Naive thymus-derived CD8-positive, alpha-beta T cell (primary cell): ENCODE measurements around the gene CHST8. TPM values are rescaled to one million over a fixed set of nuclear protein-coding genes. Genes with fewer than 3 reads are reported as not detected.

Experiments used
- ATAC-seq, 2 donors: fragments of 150-1000 bp; cut with Tn5 transposase in 1 of 2; sonication (Bioruptor Pico), chemical (Tn5 transposase) in 1 of 2; 1 replicate in 1 of 2; 2 replicates in 1 of 2; pipeline ENCODE4 v1.10.0; 2021; ENCODE audit warnings: mild to moderate bottlenecking in 2 of 2, moderate library complexity in 2 of 2
- POLR2A ChIA-PET: fragments of 350-600 bp; sonication (Branson Sonifier 250); formaldehyde crosslinking; loops from one replicate; lab custom pipeline; 2021; ENCODE audit warnings: antibody characterized with exemption; lab: Charles Lee
- DNase-seq, 10 donors: peaks; one replicate each; pipeline versions ENCODE4 v3.0.0 to v3.0.0-alpha.2; 2020 to 2022
- H3K27ac Mint-ChIP-seq, 10 donors: one replicate each; pipeline ENCODE4 v1.8.0; 2020 to 2022; ENCODE audit warnings: mild to moderate bottlenecking in 10 of 10, mixed read lengths in 10 of 10, moderate library complexity in 4 of 10, inconsistent platforms in 1 of 10
- H3K27me3 Mint-ChIP-seq, 5 donors: one replicate each; pipeline ENCODE4 v1.8.0; 2021 to 2022; ENCODE audit warnings: mixed read lengths in 5 of 5
- H3K36me3 Mint-ChIP-seq, 3 donors: one replicate each; pipeline ENCODE4 v1.8.0; 2020 to 2022; ENCODE audit warnings: mixed read lengths in 3 of 3, mild to moderate bottlenecking in 2 of 3, inconsistent platforms in 1 of 3
- H3K4me1 Mint-ChIP-seq, 4 donors: one replicate each; pipeline ENCODE4 v1.8.0; 2021 to 2022; ENCODE audit warnings: mixed read lengths in 4 of 4
- H3K4me3 Mint-ChIP-seq, 10 donors: one replicate each; pipeline ENCODE4 v1.8.0; 2020 to 2022; ENCODE audit warnings: mild to moderate bottlenecking in 10 of 10, mixed read lengths in 10 of 10, moderate library complexity in 6 of 10, inconsistent platforms in 1 of 10
- H3K9me3 Mint-ChIP-seq, 9 donors: one replicate each; pipeline ENCODE4 v1.8.0; 2020 to 2022; ENCODE audit warnings: mixed read lengths in 9 of 9, mild to moderate bottlenecking in 3 of 9, inconsistent platforms in 1 of 9, moderate library complexity in 1 of 9
- polyA plus RNA-seq, 3 donors: library from polyadenylated mRNA; unstranded; fragments of 300-500 nt; fragmentation: Illumina TruSeq; gene quantifications; one replicate each; pipeline ENCODE4 v1.2.3, GENCODE V29; 2021
- total RNA-seq, 8 experiments: library from RNA in 2 of 8; stranded (reverse) in 2 of 8; gene quantifications; one replicate each; pipeline ENCODE4 v1.2.3 and lab custom pipeline; 2021 to 2026

The CHST8 gene
- total and polyA plus RNA-seq, 5 experiments from 2014 or later = not detected

- H3K27ac Mint-ChIP-seq = no peak overlapping the region
- no peak for DNase-seq
- no peak for ATAC-seq
- peaks cover 0 to 2% (median 0%) of the 10 kb centered on the region in 4 donors for H3K4me1 Mint-ChIP-seq
- peaks cover under 1 to 44% (median 23%) of the 10 kb centered on the region in 5 donors for H3K27me3 Mint-ChIP-seq
- H3K36me3 Mint-ChIP-seq = no peaks in the 10 kb centered on the region
- no peaks in the 10 kb centered on the region for H3K9me3 Mint-ChIP-seq
- no peak overlapping the region for H3K4me3 Mint-ChIP-seq
- POLR2A ChIA-PET = no interaction called here
These were observed 129.1 kb downstream of the CHST8 start for GRCh38 chr19:33750587-33751435.

GRCh38 chr19:33751436-33751770 lies 129.7 kb downstream of the CHST8 start:
- Mint-ChIP-seq H3K4me1 (peaks cover 0 to 2% (median 0%) of the 10 kb centered on the region in 4 donors), H3K27ac (no peak overlapping the region), H3K27me3 (peaks cover 3 to 44% (median 24%) of the 10 kb centered on the region in 5 donors), H3K9me3 (no peaks in the 10 kb centered on the region), H3K4me3 (no peak overlapping the region), H3K36me3 (no peaks in the 10 kb centered on the region)
- no peak for DNase-seq
- POLR2A ChIA-PET = no interaction called here
- ATAC-seq = no peak

- H3K27me3 Mint-ChIP-seq = peaks cover 3 to 41% (median 22%) of the 10 kb centered on the region in 5 donors
- no peak overlapping the region for H3K4me3 Mint-ChIP-seq
- H3K36me3 Mint-ChIP-seq = no peaks in the 10 kb centered on the region
- no peak for ATAC-seq
- no peaks in the 10 kb centered on the region for H3K9me3 Mint-ChIP-seq
- POLR2A ChIA-PET = no interaction called here
- H3K4me1 Mint-ChIP-seq = peaks cover 0 to 2% (median 0%) of the 10 kb centered on the region in 4 donors
- no peak overlapping the region for H3K27ac Mint-ChIP-seq
- no peak for DNase-seq
These were observed 130.5 kb downstream of the CHST8 start for GRCh38 chr19:33752018-33752800.

- POLR2A ChIA-PET = no interaction called here
- H3K27ac Mint-ChIP-seq = no peak overlapping the region
- H3K36me3 Mint-ChIP-seq = no peaks in the 10 kb centered on the region
- ATAC-seq (no peak), DNase-seq (no peak)
- H3K4me3 Mint-ChIP-seq = no peak overlapping the region
- peaks cover 0 to 2% (median 0%) of the 10 kb centered on the region in 4 donors for H3K4me1 Mint-ChIP-seq
- H3K27me3 Mint-ChIP-seq = peaks cover 3 to 33% (median 19%) of the 10 kb centered on the region in 5 donors
- H3K9me3 Mint-ChIP-seq = no peaks in the 10 kb centered on the region
These were observed 131.2 kb downstream of the CHST8 start for GRCh38 chr19:33752945-33753344.

- Mint-ChIP-seq H3K4me1 (peaks cover 0 to 2% (median 0%) of the 10 kb centered on the region in 4 donors), H3K36me3 (no peaks in the 10 kb centered on the region), H3K4me3 (no peak overlapping the region), H3K27me3 (peaks cover 3 to 23% (median 13%) of the 10 kb centered on the region in 5 donors), H3K27ac (no peak overlapping the region), H3K9me3 (no peaks in the 10 kb centered on the region)
- POLR2A ChIA-PET = no interaction called here
- no peak for ATAC-seq
- no peak for DNase-seq
These were observed 132.6 kb downstream of the CHST8 start for GRCh38 chr19:33754361-33754760.

GRCh38 chr19:33755099-33756035 lies 133.6 kb downstream of the CHST8 start:
- no peak for ATAC-seq
- no peaks in the 10 kb centered on the region for H3K36me3 Mint-ChIP-seq
- H3K9me3 Mint-ChIP-seq = no peaks in the 10 kb centered on the region
- DNase-seq = no peak
- no peak overlapping the region for H3K27ac Mint-ChIP-seq
- peaks cover 5 to 33% (median 14%) of the 10 kb centered on the region in 5 donors for H3K27me3 Mint-ChIP-seq
- no peak overlapping the region for H3K4me3 Mint-ChIP-seq
- peaks cover 0 to 2% (median 0%) of the 10 kb centered on the region in 4 donors for H3K4me1 Mint-ChIP-seq
- POLR2A ChIA-PET = no interaction called here

GRCh38 chr19:33756177-33756576 lies 134.4 kb downstream of the CHST8 start:
- Mint-ChIP-seq H3K4me1 (peaks cover 0 to 2% (median 0%) of the 10 kb centered on the region in 4 donors), H3K9me3 (no peaks in the 10 kb centered on the region), H3K4me3 (no peak overlapping the region), H3K27ac (peak overlapping the region in 1 of 10 donors; percentile 65), H3K27me3 (peaks cover 7 to 39% (median 14%) of the 10 kb centered on the region in 5 donors), H3K36me3 (no peaks in the 10 kb centered on the region)
- DNase-seq (no peak), ATAC-seq (no peak)
- POLR2A ChIA-PET = no interaction called here

GRCh38 chr19:33758541-33759013 lies 136.8 kb downstream of the CHST8 start:
- Mint-ChIP-seq H3K27me3 (peaks cover 7 to 39% (median 14%) of the 10 kb centered on the region in 5 donors), H3K9me3 (no peaks in the 10 kb centered on the region), H3K36me3 (no peaks in the 10 kb centered on the region), H3K27ac (no peak overlapping the region), H3K4me1 (peaks cover 0 to 2% (median 0%) of the 10 kb centered on the region in 4 donors), H3K4me3 (no peak overlapping the region)
- DNase-seq = no peak
- ATAC-seq = no peak
- POLR2A ChIA-PET = no interaction called here

- POLR2A ChIA-PET = no interaction called here
- no peaks in the 10 kb centered on the region for H3K36me3 Mint-ChIP-seq
- no peak for DNase-seq
- no peak overlapping the region for H3K4me3 Mint-ChIP-seq
- H3K27me3 Mint-ChIP-seq = peaks cover 7 to 39% (median 12%) of the 10 kb centered on the region in 5 donors
- H3K27ac Mint-ChIP-seq = no peak overlapping the region
- peaks cover 0 to 2% (median 0%) of the 10 kb centered on the region in 4 donors for H3K4me1 Mint-ChIP-seq
- ATAC-seq = no peak
- H3K9me3 Mint-ChIP-seq = no peaks in the 10 kb centered on the region
These were observed 137.6 kb downstream of the CHST8 start for GRCh38 chr19:33759356-33759755.

GRCh38 chr19:33763633-33764371 lies 142.0 kb downstream of the CHST8 start:
- H3K36me3 Mint-ChIP-seq = no peaks in the 10 kb centered on the region
- H3K4me1 Mint-ChIP-seq = no peaks in the 10 kb centered on the region
- ATAC-seq = no peak
- no peak for DNase-seq
- no peak overlapping the region for H3K4me3 Mint-ChIP-seq
- H3K27me3 Mint-ChIP-seq = peaks cover 3 to 33% (median 9%) of the 10 kb centered on the region in 5 donors
- POLR2A ChIA-PET = no interaction called here
- no peak overlapping the region for H3K27ac Mint-ChIP-seq
- no peaks in the 10 kb centered on the region for H3K9me3 Mint-ChIP-seq

- Mint-ChIP-seq H3K27me3 (peaks cover 2 to 36% (median 26%) of the 10 kb centered on the region in 5 donors), H3K36me3 (no peaks in the 10 kb centered on the region), H3K27ac (no peak overlapping the region), H3K9me3 (no peaks in the 10 kb centered on the region), H3K4me1 (no peaks in the 10 kb centered on the region), H3K4me3 (no peak overlapping the region)
- DNase-seq = no peak
- no peak for ATAC-seq
- POLR2A ChIA-PET = no interaction called here
These were observed 144.9 kb downstream of the CHST8 start for GRCh38 chr19:33766623-33767022.
